ENCODE data around the gene FGFBP2.

- no peak for TF ChIP-seq CTCF (conservative IDR thresholded peaks at IDR 0.05)
- no peak for TF ChIP-seq EZH2 (IDR thresholded peaks at IDR 0.05; ENCODE audit: low read depth)
These were observed 26.5 kb downstream of the FGFBP2 start for GRCh38 chr4:15936495-15936894.

Measured in PC-9 (cell line).